GM12865 (cell line): ENCODE data around the gene CLEC3B.

Experiments used
- DNase-seq: peaks from one replicate; pipeline ENCODE4 v3.0.0; 2010; ENCODE audit warnings: low read depth
- H3K4me3 ChIP-seq: 2 replicates; pipeline ENCODE4 v1.5.1; 2011; ENCODE audit warnings: mild to moderate bottlenecking, low read depth, low read length, control low read depth
- TF ChIP-seq, protein P1 (sequence below): IDR thresholded peaks from 2 replicates; pipeline ENCODE4 v1.5.1; 2011; ENCODE audit warnings: low read length, control low read depth, low read depth, inconsistent platforms; ENCODE audit not compliant: insufficient read depth; ENCODE audit errors: missing control alignments

CLEC3B gene

DNA sequence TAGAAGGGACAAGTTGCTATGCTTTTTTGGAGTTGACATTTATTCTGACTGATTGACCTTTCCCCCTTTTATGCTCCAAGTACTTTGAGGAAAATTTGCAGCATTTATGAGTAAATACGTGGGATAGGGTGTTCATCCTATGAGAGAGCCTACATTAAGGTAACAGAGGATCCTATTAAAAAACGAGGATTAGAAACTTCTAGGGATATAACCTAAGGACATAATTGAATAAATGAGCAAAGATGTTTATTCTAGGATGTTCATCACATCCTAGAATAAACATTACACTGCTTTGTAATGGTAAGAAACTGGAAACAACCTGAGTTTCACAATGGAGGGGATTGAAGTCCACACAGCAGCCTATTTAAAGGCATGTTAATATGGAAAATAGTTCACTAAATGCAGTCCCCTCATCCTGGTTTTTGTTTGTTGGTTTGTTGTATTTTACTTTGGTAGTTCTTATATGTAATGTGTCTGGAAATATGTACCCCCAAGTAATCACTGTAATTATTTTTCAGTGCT lies 23.9 kb upstream of the CLEC3B start:
- TF ChIP-seq, protein P1, sequence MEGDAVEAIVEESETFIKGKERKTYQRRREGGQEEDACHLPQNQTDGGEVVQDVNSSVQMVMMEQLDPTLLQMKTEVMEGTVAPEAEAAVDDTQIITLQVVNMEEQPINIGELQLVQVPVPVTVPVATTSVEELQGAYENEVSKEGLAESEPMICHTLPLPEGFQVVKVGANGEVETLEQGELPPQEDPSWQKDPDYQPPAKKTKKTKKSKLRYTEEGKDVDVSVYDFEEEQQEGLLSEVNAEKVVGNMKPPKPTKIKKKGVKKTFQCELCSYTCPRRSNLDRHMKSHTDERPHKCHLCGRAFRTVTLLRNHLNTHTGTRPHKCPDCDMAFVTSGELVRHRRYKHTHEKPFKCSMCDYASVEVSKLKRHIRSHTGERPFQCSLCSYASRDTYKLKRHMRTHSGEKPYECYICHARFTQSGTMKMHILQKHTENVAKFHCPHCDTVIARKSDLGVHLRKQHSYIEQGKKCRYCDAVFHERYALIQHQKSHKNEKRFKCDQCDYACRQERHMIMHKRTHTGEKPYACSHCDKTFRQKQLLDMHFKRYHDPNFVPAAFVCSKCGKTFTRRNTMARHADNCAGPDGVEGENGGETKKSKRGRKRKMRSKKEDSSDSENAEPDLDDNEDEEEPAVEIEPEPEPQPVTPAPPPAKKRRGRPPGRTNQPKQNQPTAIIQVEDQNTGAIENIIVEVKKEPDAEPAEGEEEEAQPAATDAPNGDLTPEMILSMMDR, result no peak
- no peak for DNase-seq
- H3K4me3 ChIP-seq, result no peak overlapping the region

GRCh38 chr3:45002720-45003119 lies 23.4 kb upstream of the CLEC3B start:
- TF ChIP-seq, protein P1, result no peak
- H3K4me3 ChIP-seq, result no peak overlapping the region
- DNase-seq, result no peak

- DNase-seq, result no peak
- TF ChIP-seq, protein P1, result no peak
- no peak overlapping the region for H3K4me3 ChIP-seq
These were observed 22.7 kb upstream of the CLEC3B start for GRCh38 chr3:45003406-45003805.

DNA sequence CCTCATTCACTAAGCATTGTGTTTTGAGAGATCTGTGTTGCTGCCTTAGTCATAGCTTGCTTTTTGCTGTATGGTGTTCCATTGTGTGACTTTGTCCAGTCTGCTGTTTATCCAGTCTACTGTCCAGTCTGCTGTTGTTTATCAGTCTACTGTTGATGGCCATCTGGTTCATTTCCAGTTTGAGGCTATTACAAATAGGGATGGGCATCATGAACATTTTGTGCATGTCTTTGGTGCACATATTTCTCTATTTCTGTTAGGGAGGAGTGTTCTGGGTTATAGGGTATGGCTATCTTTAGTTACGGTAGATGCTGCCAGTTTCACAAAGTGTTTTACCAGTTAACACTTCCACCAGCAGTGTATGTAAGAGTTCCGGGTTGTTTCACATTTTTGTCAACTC lies 22.2 kb upstream of the CLEC3B start:
- H3K4me3 ChIP-seq, result no peak overlapping the region
- TF ChIP-seq, protein P1, result no peak
- no peak for DNase-seq

GRCh38 chr3:45007091-45007490 lies 19.0 kb upstream of the CLEC3B start:
- TF ChIP-seq, protein P1, result no peak
- H3K4me3 ChIP-seq, result no peak overlapping the region
- DNase-seq, result no peak

GRCh38 chr3:45008117-45008516 lies 18.0 kb upstream of the CLEC3B start:
- no peak for DNase-seq
- no peak overlapping the region for H3K4me3 ChIP-seq
- TF ChIP-seq, protein P1, result no peak

- TF ChIP-seq, protein P1, result no peak
- DNase-seq, result no peak
- H3K4me3 ChIP-seq, result no peak overlapping the region
These were observed 16.2 kb upstream of the CLEC3B start for GRCh38 chr3:45009868-45010267.
